ENCODE data around the gene HMGB2. TPM values are rescaled to one million over a fixed set of nuclear protein-coding genes. Genes with fewer than 3 reads are reported as not detected.

Gene HMGB2
- total and polyA plus RNA-seq, 2 experiments from 2014 or later: 50.9 to 87.0 TPM

GRCh38 chr4:173362666-173363065 is 28.5 kb upstream of the HMGB2 start:
- Histone ChIP-seq H3K9me2 (replicated peaks; ENCODE audit: insufficient read depth) (no peaks in the 10 kb centered on the region), H4K20me1 (ENCODE audit: insufficient read depth, poor library complexity, severe bottlenecking) (no peaks in the 10 kb centered on the region), H3K36me3 (replicated peaks; ENCODE audit: insufficient read depth, low read depth) (no peaks in the 10 kb centered on the region), H3K4me1 (ENCODE audit: insufficient read depth) (no peaks in the 10 kb centered on the region), H3K27ac (no peak overlapping the region), H3K27me3 (peaks cover 4% of the 10 kb centered on the region), H3K79me2 (no peaks in the 10 kb centered on the region), H2AFZ (no peak overlapping the region), H3K4me2 (no peak overlapping the region), H3K9me3 (ENCODE audit: low read depth) (no peaks in the 10 kb centered on the region), H3K4me3 (no peak overlapping the region)
- 93% methylated on average over 3 of the region's 3 CpGs for WGBS (ENCODE audit: low lambda C conversion rate, missing lambda C conversion rate)
- DNase-seq (ENCODE audit: low spot score): no peak
- no peak for TF ChIP-seq EZH2phosphoT487 (IDR thresholded peaks at IDR 0.05; ENCODE audit: low read depth, severe bottlenecking, unreplicated experiment)

DNA sequence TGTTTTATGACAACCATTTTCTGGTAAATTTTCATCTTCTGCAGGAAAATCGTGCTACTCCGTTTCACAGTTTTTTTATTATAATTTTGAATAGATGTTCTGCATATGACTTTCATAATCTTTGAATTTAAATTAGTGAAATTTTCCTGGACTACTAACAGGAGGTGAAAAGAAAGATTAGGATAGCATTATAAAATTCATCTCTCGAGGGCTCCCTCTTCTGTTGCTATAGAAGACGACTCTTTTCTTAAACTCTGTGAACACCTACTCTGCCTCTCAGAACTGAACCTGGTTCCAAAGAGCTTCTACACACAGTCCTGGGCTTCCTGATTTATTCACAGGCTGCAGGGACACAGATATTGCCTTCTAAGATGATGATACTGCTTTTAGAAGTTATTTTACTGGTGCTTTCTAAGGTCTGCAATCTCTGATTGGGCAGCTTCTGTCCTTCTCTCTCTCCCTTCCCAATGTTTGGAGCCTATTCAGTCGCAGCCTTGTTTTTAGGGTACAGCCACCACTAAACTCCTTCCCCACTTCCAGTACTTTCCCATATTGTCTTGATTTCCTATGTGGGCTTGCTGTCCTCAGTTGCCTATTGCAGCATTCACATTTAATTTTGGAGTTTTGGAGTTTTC is 26.5 kb upstream of the HMGB2 start:
- DNase-seq (ENCODE audit: low spot score): peak; percentile 6
- H2AFZ ChIP-seq: no peak overlapping the region
- no peaks in the 10 kb centered on the region for H3K79me2 ChIP-seq
- no peaks in the 10 kb centered on the region for H3K4me1 ChIP-seq (ENCODE audit: insufficient read depth)
- H3K27ac ChIP-seq: no peak overlapping the region
- no peak overlapping the region for H3K4me3 ChIP-seq
- H3K4me2 ChIP-seq: no peak overlapping the region
- no peaks in the 10 kb centered on the region for H3K9me2 ChIP-seq (replicated peaks; ENCODE audit: insufficient read depth)
- no peaks in the 10 kb centered on the region for H3K9me3 ChIP-seq (ENCODE audit: low read depth)
- H3K36me3 ChIP-seq (replicated peaks; ENCODE audit: insufficient read depth, low read depth): no peaks in the 10 kb centered on the region
- peaks cover 4% of the 10 kb centered on the region for H3K27me3 ChIP-seq
- no peaks in the 10 kb centered on the region for H4K20me1 ChIP-seq (ENCODE audit: insufficient read depth, poor library complexity, severe bottlenecking)
- TF ChIP-seq, protein P1, sequence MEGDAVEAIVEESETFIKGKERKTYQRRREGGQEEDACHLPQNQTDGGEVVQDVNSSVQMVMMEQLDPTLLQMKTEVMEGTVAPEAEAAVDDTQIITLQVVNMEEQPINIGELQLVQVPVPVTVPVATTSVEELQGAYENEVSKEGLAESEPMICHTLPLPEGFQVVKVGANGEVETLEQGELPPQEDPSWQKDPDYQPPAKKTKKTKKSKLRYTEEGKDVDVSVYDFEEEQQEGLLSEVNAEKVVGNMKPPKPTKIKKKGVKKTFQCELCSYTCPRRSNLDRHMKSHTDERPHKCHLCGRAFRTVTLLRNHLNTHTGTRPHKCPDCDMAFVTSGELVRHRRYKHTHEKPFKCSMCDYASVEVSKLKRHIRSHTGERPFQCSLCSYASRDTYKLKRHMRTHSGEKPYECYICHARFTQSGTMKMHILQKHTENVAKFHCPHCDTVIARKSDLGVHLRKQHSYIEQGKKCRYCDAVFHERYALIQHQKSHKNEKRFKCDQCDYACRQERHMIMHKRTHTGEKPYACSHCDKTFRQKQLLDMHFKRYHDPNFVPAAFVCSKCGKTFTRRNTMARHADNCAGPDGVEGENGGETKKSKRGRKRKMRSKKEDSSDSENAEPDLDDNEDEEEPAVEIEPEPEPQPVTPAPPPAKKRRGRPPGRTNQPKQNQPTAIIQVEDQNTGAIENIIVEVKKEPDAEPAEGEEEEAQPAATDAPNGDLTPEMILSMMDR (IDR thresholded peaks at IDR 0.05; ENCODE audit: poor library complexity): peak; percentile 31
- TF ChIP-seq EZH2 (IDR thresholded peaks at IDR 0.05; ENCODE audit: borderline replicate concordance): no peak
- 70% methylated on average over 5 of the region's 5 CpGs for WGBS (ENCODE audit: low lambda C conversion rate, missing lambda C conversion rate)

- TF ChIP-seq EZH2 (IDR thresholded peaks at IDR 0.05; ENCODE audit: borderline replicate concordance) (no peak), EZH2phosphoT487 (IDR thresholded peaks at IDR 0.05; ENCODE audit: low read depth, severe bottlenecking, unreplicated experiment) (no peak)
- TF ChIP-seq, protein P1 (IDR thresholded peaks at IDR 0.05; ENCODE audit: poor library complexity): no peak
- WGBS (ENCODE audit: low lambda C conversion rate, missing lambda C conversion rate): 18% methylated on average over 2 of the region's 2 CpGs
These were observed 23.8 kb upstream of the HMGB2 start for GRCh38 chr4:173357939-173358338.

DNA sequence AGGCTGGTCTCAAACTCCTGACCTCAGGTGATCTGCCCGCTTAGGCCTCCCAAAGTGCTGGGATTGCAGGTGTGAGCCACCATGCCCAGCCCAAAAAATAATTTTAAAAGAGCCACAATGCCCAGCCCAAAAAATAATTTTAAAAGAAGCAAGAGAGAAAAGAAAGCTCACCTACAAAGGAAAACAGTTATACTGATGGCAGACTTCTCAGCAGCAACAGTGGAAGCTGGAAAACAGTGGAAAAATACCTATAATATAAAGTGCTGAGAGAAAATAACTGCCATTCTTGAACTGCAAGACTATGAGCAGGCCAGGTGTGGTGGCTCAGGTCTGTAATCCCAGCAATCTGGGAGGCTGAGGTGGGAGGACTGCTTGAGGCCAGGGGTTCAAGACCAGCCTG is 13.3 kb upstream of the HMGB2 start:
- H3K27me3 ChIP-seq: no peaks in the 10 kb centered on the region
- TF ChIP-seq EZH2phosphoT487 (IDR thresholded peaks at IDR 0.05; ENCODE audit: low read depth, severe bottlenecking, unreplicated experiment) (no peak), EZH2 (IDR thresholded peaks at IDR 0.05; ENCODE audit: borderline replicate concordance) (no peak)
- no peaks in the 10 kb centered on the region for H3K9me2 ChIP-seq (replicated peaks; ENCODE audit: insufficient read depth)
- no peak overlapping the region for H3K4me2 ChIP-seq
- H3K36me3 ChIP-seq (replicated peaks; ENCODE audit: insufficient read depth, low read depth): no peaks in the 10 kb centered on the region
- H4K20me1 ChIP-seq (ENCODE audit: insufficient read depth, poor library complexity, severe bottlenecking): no peaks in the 10 kb centered on the region
- H3K79me2 ChIP-seq: no peaks in the 10 kb centered on the region
- no peaks in the 10 kb centered on the region for H3K4me1 ChIP-seq (ENCODE audit: insufficient read depth)
- H2AFZ ChIP-seq: no peak overlapping the region
- no peak overlapping the region for H3K27ac ChIP-seq
- 100% methylated on average over 1 of the region's 1 CpG for WGBS (ENCODE audit: low lambda C conversion rate, missing lambda C conversion rate)
- no peak for DNase-seq (ENCODE audit: low spot score)
- no peak overlapping the region for H3K4me3 ChIP-seq
- H3K9me3 ChIP-seq (ENCODE audit: low read depth): no peaks in the 10 kb centered on the region

More at GRCh38 chr4:173357939-173358338, 23.8 kb upstream of the HMGB2 start:
- Histone ChIP-seq H3K4me1 (ENCODE audit: insufficient read depth) (no peaks in the 10 kb centered on the region), H3K27me3 (peaks cover 4% of the 10 kb centered on the region), H2AFZ (no peak overlapping the region), H3K4me2 (no peak overlapping the region), H4K20me1 (ENCODE audit: insufficient read depth, poor library complexity, severe bottlenecking) (no peaks in the 10 kb centered on the region), H3K9me3 (ENCODE audit: low read depth) (no peaks in the 10 kb centered on the region), H3K4me3 (no peak overlapping the region), H3K27ac (no peak overlapping the region), H3K79me2 (no peaks in the 10 kb centered on the region), H3K36me3 (replicated peaks; ENCODE audit: insufficient read depth, low read depth) (no peaks in the 10 kb centered on the region), H3K9me2 (replicated peaks; ENCODE audit: insufficient read depth) (no peaks in the 10 kb centered on the region)
- no peak for DNase-seq (ENCODE audit: low spot score)

Data from hepatocyte (in vitro differentiated cells).